ENCODE data around the gene TPK1.

Gene TPK1

GRCh38 chr7:144410441-144410840 is 425.4 kb downstream of the TPK1 start:
- DNase-seq (ENCODE audit: low read depth, low spot score), result no peak

- no peak for DNase-seq (ENCODE audit: low read depth, low spot score)
Observed at GRCh38 chr7:144408121-144408520, 427.7 kb downstream of the TPK1 start.

- no peak for DNase-seq (ENCODE audit: low read depth, low spot score)
Observed at GRCh38 chr7:144407266-144407931, 428.5 kb downstream of the TPK1 start.

GRCh38 chr7:144404946-144405345 is 430.9 kb downstream of the TPK1 start:
- DNase-seq (ENCODE audit: low read depth, low spot score), result no peak

GRCh38 chr7:144403649-144404061 is 432.2 kb downstream of the TPK1 start, which contains the start of gene NOBOX:
TSS of gene NOBOX (minus strand) at chr7:144403693.
- DNase-seq (ENCODE audit: low read depth, low spot score), result no peak

- DNase-seq (ENCODE audit: low read depth, low spot score), result no peak
Observed at GRCh38 chr7:144403102-144403501, 432.8 kb downstream of the TPK1 start.

All from brain pericyte (primary cell).